Osteocyte (in vitro differentiated cells): ENCODE measurements around the gene TAF1B. TPM values are rescaled to one million over a fixed set of nuclear protein-coding genes. Genes with fewer than 3 reads are reported as not detected.

Experiments used
- DNase-seq: peaks from one replicate; pipeline ENCODE4 v3.0.0; 2021; ENCODE audit warnings: mixed read lengths; ENCODE audit not compliant: unreplicated experiment; ENCODE audit errors: extremely low spot score
- H3K27ac Mint-ChIP-seq: one replicate; pipeline ENCODE4 v1.8.0; 2021; ENCODE audit warnings: mild to moderate bottlenecking, mixed read lengths; ENCODE audit not compliant: unreplicated experiment
- H3K27me3 Mint-ChIP-seq: one replicate; pipeline ENCODE4 v1.8.0; 2021; ENCODE audit warnings: mixed read lengths; ENCODE audit not compliant: unreplicated experiment
- H3K36me3 Mint-ChIP-seq: one replicate; pipeline ENCODE4 v1.8.0; 2021; ENCODE audit warnings: mixed read lengths; ENCODE audit not compliant: unreplicated experiment
- H3K4me1 Mint-ChIP-seq: one replicate; pipeline ENCODE4 v1.8.0; 2021; ENCODE audit warnings: mixed read lengths; ENCODE audit not compliant: unreplicated experiment
- H3K4me3 Mint-ChIP-seq: one replicate; pipeline ENCODE4 v1.8.0; 2021; ENCODE audit warnings: mild to moderate bottlenecking, moderate library complexity, mixed read lengths; ENCODE audit not compliant: unreplicated experiment
- H3K9me3 Mint-ChIP-seq: one replicate; pipeline ENCODE4 v1.8.0; 2021; ENCODE audit warnings: mixed read lengths; ENCODE audit not compliant: unreplicated experiment
- CTCF ChIP-seq: fragments of 200-600 bp; sonication (generic); IDR thresholded peaks from 2 replicates; pipeline ENCODE4 v1.5.0; 2021; ENCODE audit warnings: antibody characterized with exemption, mild to moderate bottlenecking, moderate library complexity
- total RNA-seq: library from RNA; stranded (reverse); gene quantifications from 2 replicates; pipeline ENCODE4 v1.2.1, GENCODE V29; 2021

TAF1B gene
- total RNA-seq, 1 donor from 2014 or later = 23.0 TPM

- Mint-ChIP-seq H3K27ac (no peak overlapping the region), H3K27me3 (no peaks in the 10 kb centered on the region), H3K4me3 (no peak overlapping the region), H3K4me1 (peaks cover 13% of the 10 kb centered on the region), H3K9me3 (no peaks in the 10 kb centered on the region), H3K36me3 (no peaks in the 10 kb centered on the region)
- no peak for TF ChIP-seq CTCF
- no peak for DNase-seq
Measured at GRCh38 chr2:9812945-9813311, 30.3 kb upstream of the TAF1B start.

GRCh38 chr2:9813312-9814128 is 29.8 kb upstream of the TAF1B start:
- Mint-ChIP-seq H3K36me3 (no peaks in the 10 kb centered on the region), H3K4me1 (peaks cover 13% of the 10 kb centered on the region), H3K27me3 (no peaks in the 10 kb centered on the region), H3K9me3 (no peaks in the 10 kb centered on the region), H3K4me3 (peak overlapping the region; percentile 40), H3K27ac (no peak overlapping the region)
- DNase-seq = no peak
- TF ChIP-seq CTCF = peak; percentile 96

GRCh38 chr2:9814129-9814868 is 29.0 kb upstream of the TAF1B start:
- Mint-ChIP-seq H3K27ac (no peak overlapping the region), H3K4me1 (peaks cover 13% of the 10 kb centered on the region), H3K4me3 (peak overlapping the region; percentile 40), H3K27me3 (no peaks in the 10 kb centered on the region), H3K9me3 (no peaks in the 10 kb centered on the region), H3K36me3 (no peaks in the 10 kb centered on the region)
- no peak for DNase-seq
- TF ChIP-seq CTCF = no peak

- Mint-ChIP-seq H3K9me3 (no peaks in the 10 kb centered on the region), H3K4me1 (peaks cover 14% of the 10 kb centered on the region), H3K27me3 (no peaks in the 10 kb centered on the region), H3K27ac (no peak overlapping the region), H3K4me3 (no peak overlapping the region), H3K36me3 (no peaks in the 10 kb centered on the region)
- no peak for TF ChIP-seq CTCF
- no peak for DNase-seq
Measured at GRCh38 chr2:9815076-9815475, 28.2 kb upstream of the TAF1B start.

- Mint-ChIP-seq H3K27me3 (no peaks in the 10 kb centered on the region), H3K27ac (no peak overlapping the region), H3K9me3 (no peaks in the 10 kb centered on the region), H3K36me3 (no peaks in the 10 kb centered on the region), H3K4me1 (peaks cover 13% of the 10 kb centered on the region), H3K4me3 (no peak overlapping the region)
- DNase-seq = peak; percentile 62
- no peak for TF ChIP-seq CTCF
Measured at GRCh38 chr2:9815844-9816279, 27.4 kb upstream of the TAF1B start.
